HG02884 (cell line): Measurements from ENCODE around the gene IARS1.

Experiments used
- ATAC-seq: cut with Tn5 transposase; IDR thresholded peaks from one replicate; pipeline ENCODE4 v1.9.1; 2021; ENCODE audit warnings: mild to moderate bottlenecking, moderate library complexity; ENCODE audit not compliant: unreplicated experiment

IARS1 gene

GRCh38 chr9:92293452-92294296 is at the start of gene IARS1:
IARS1 (minus strand) TSS chr9:92293697; CDS start chr9:92289419, 4,278 bp downstream.
- peak; percentile 94 for ATAC-seq

- ATAC-seq: no peak
Observed at GRCh38 chr9:92342825-92343488, 49.5 kb upstream of the IARS1 start.

GRCh38 chr9:92341578-92341977 is 48.1 kb upstream of the IARS1 start:
- no peak for ATAC-seq

- no peak for ATAC-seq
Observed at GRCh38 chr9:92333282-92333634, 39.8 kb upstream of the IARS1 start.

- no peak for ATAC-seq
Observed at GRCh38 chr9:92332577-92333281, 39.2 kb upstream of the IARS1 start.

- ATAC-seq: no peak
Observed at GRCh38 chr9:92328225-92328624, 34.7 kb upstream of the IARS1 start.

GRCh38 chr9:92327283-92327850 is 33.9 kb upstream of the IARS1 start:
- ATAC-seq: no peak

- ATAC-seq: no peak
Observed at GRCh38 chr9:92325991-92326500, 32.5 kb upstream of the IARS1 start.

- ATAC-seq: peak; percentile 89
Observed at GRCh38 chr9:92325269-92325990, 31.9 kb upstream of the IARS1 start, which contains the start of the genes CENPP and NOL8. CENPP (plus strand) TSS chr9:92325953. NOL8 (minus strand) TSS chr9:92325350; CDS start chr9:92324161, 1,189 bp downstream.

GRCh38 chr9:92324889-92325268 is 31.4 kb upstream of the IARS1 start:
- ATAC-seq: peak; percentile 24

GRCh38 chr9:92324431-92324830 is 30.9 kb upstream of the IARS1 start:
- no peak for ATAC-seq

GRCh38 chr9:92315456-92315855 is 22.0 kb upstream of the IARS1 start:
- ATAC-seq: no peak

- ATAC-seq: no peak
Observed at GRCh38 chr9:92313624-92314012, 20.1 kb upstream of the IARS1 start.

- no peak for ATAC-seq
Observed at GRCh38 chr9:92312887-92313623, 19.6 kb upstream of the IARS1 start.

GRCh38 chr9:92310562-92310961 is 17.1 kb upstream of the IARS1 start:
- ATAC-seq: no peak

- no peak for ATAC-seq
Observed at GRCh38 chr9:92308893-92309292, 15.4 kb upstream of the IARS1 start.

GRCh38 chr9:92300936-92301335 is 7.4 kb upstream of the IARS1 start:
- no peak for ATAC-seq

- no peak for ATAC-seq
Observed at GRCh38 chr9:92299116-92299515, 5.6 kb upstream of the IARS1 start.

GRCh38 chr9:92298036-92298435 is 4.5 kb upstream of the IARS1 start:
- no peak for ATAC-seq

GRCh38 chr9:92297611-92298010 is 4.1 kb upstream of the IARS1 start:
- no peak for ATAC-seq
